IMR-90 (cell line): ENCODE data around the gene STRADA. TPM values are rescaled to one million over a fixed set of nuclear protein-coding genes. Genes with fewer than 3 reads are reported as not detected.

Experiments used
- ATAC-seq: fragments of 200-7000 bp; cut with Tn5 transposase; 2 replicates; pipeline ENCODE4 v1.9.1; 2020; ENCODE audit warnings: low read depth, mild to moderate bottlenecking, moderate library complexity
- Bru-seq: library from RNA; stranded (reverse); fragments of 400-500 nt; gene quantifications from one replicate; lab custom pipeline; 2021; lab: Mats Ljungman, UMichigan
- BruChase-seq, 2 experiments: library from RNA; stranded (reverse); fragments of 400-500 nt; gene quantifications; one replicate each; lab custom pipeline; 2021; lab: Mats Ljungman, UMichigan
- BruUV-seq: library from RNA; stranded (reverse); fragments of 400-500 nt; replicated peaks from 2 replicates; lab custom pipeline; 2021; lab: Mats Ljungman, UMichigan
- CTCF ChIA-PET: fragments of 300-600 bp; formaldehyde crosslinking; extraction: SDS; loops from one replicate; lab custom pipeline; 2021; ENCODE audit warnings: antibody characterized with exemption; lab: Yijun Ruan, JAX
- POLR2A ChIA-PET: fragments of 300-600 bp; sonication (Branson Sonifier 250); formaldehyde crosslinking; loops from one replicate; lab custom pipeline; 2022; ENCODE audit warnings: antibody characterized with exemption; ENCODE audit not compliant: unreplicated experiment; lab: Charles Lee
- DNase-seq: peaks from one replicate; pipeline ENCODE4 v3.0.0; 2013
- H2AFZ ChIP-seq: replicated peaks from 2 replicates; pipeline ENCODE3; 2013; ENCODE audit warnings: low read length, mild to moderate bottlenecking; ENCODE audit not compliant: poor library complexity
- H2AK5ac ChIP-seq: 2 replicates; pipeline ENCODE4 v1.6.1; 2013; ENCODE audit warnings: low read depth, low read length, inconsistent platforms
- H2AK9ac ChIP-seq: replicated peaks from 2 replicates; pipeline ENCODE3; 2013; ENCODE audit warnings: mild to moderate bottlenecking, low read depth, low read length, moderate library complexity; ENCODE audit not compliant: poor library complexity
- H2BK120ac ChIP-seq: 2 replicates; pipeline ENCODE4 v1.6.1; 2013; ENCODE audit warnings: low read depth, low read length, inconsistent platforms
- H2BK15ac ChIP-seq: 3 replicates; pipeline ENCODE4 v1.6.1; 2013; ENCODE audit warnings: low read depth, low read length, inconsistent platforms
- H2BK20ac ChIP-seq: 2 replicates; pipeline ENCODE4 v1.6.1; 2013; ENCODE audit warnings: low read depth, mild to moderate bottlenecking, inconsistent platforms, low read length, moderate library complexity
- H2BK5ac ChIP-seq: 2 replicates; pipeline ENCODE4 v1.6.1; 2013; ENCODE audit warnings: mild to moderate bottlenecking, low read depth, low read length, inconsistent platforms; ENCODE audit not compliant: poor library complexity, severe bottlenecking
- H3K14ac ChIP-seq: replicated peaks from 2 replicates; pipeline ENCODE4 v1.6.1; 2013; ENCODE audit warnings: low read depth, low read length, inconsistent platforms
- H3K18ac ChIP-seq: 2 replicates; pipeline ENCODE4 v1.6.1; 2013; ENCODE audit warnings: low read depth, low read length, control low read depth
- H3K23ac ChIP-seq: 2 replicates; pipeline ENCODE4 v1.6.1; 2013; ENCODE audit warnings: low read depth, low read length, inconsistent platforms
- H3K27ac ChIP-seq: 2 replicates; pipeline ENCODE4 v1.5.1; 2013; ENCODE audit warnings: mild to moderate bottlenecking, control low read depth, low read length; ENCODE audit not compliant: insufficient read depth
- H3K27me3 ChIP-seq: 2 replicates; pipeline ENCODE4 v1.6.1; 2013; ENCODE audit warnings: low read length; ENCODE audit not compliant: control insufficient read depth, insufficient read depth
- H3K36me3 ChIP-seq: 2 replicates; pipeline ENCODE4 v1.6.1; 2013; ENCODE audit warnings: low read length, mixed read lengths; ENCODE audit not compliant: control insufficient read depth, insufficient read depth
- H3K4ac ChIP-seq: 2 replicates; pipeline ENCODE4 v1.6.1; 2013; ENCODE audit warnings: low read depth, low read length, inconsistent platforms
- H3K4me1 ChIP-seq: 2 replicates; pipeline ENCODE4 v1.6.1; 2013; ENCODE audit warnings: low read length, mixed read lengths; ENCODE audit not compliant: control insufficient read depth, insufficient read depth
- H3K4me2 ChIP-seq: 2 replicates; pipeline ENCODE4 v1.6.1; 2013; ENCODE audit warnings: low read depth, mild to moderate bottlenecking, control low read depth, low read length, moderate library complexity
- H3K4me3 ChIP-seq: 2 replicates; pipeline ENCODE4 v1.5.1; 2013; ENCODE audit warnings: low read depth, mild to moderate bottlenecking, control low read depth, low read length, moderate library complexity; ENCODE audit not compliant: insufficient read depth
- H3K56ac ChIP-seq: 2 replicates; pipeline ENCODE4 v1.6.1; 2013; ENCODE audit warnings: low read length, inconsistent platforms; ENCODE audit not compliant: insufficient read depth; ENCODE audit errors: extremely low read depth
- H3K79me1 ChIP-seq, 2 experiments: 2 replicates each; pipeline ENCODE4 v1.6.1; 2013; ENCODE audit warnings: low read length in 2 of 2, inconsistent platforms in 1 of 2, low read depth in 1 of 2
- H3K9ac ChIP-seq: 2 replicates; pipeline ENCODE4 v1.6.1; 2013; ENCODE audit warnings: low read depth, low read length, control low read depth
- H3K9me1 ChIP-seq: 2 replicates; pipeline ENCODE4 v1.6.1; 2013; ENCODE audit warnings: low read length, inconsistent platforms; ENCODE audit not compliant: insufficient read depth
- H3K9me3 ChIP-seq: 2 replicates; pipeline ENCODE4 v1.6.1; 2013; ENCODE audit warnings: low read length; ENCODE audit not compliant: control insufficient read depth, insufficient read depth
- H4K20me1 ChIP-seq: 2 replicates; pipeline ENCODE4 v1.6.1; 2013; ENCODE audit warnings: low read length, inconsistent platforms; ENCODE audit not compliant: insufficient read depth
- H4K5ac ChIP-seq: 2 replicates; pipeline ENCODE4 v1.6.1; 2013; ENCODE audit warnings: mild to moderate bottlenecking, low read depth, low read length, control low read depth
- H4K8ac ChIP-seq, 2 experiments: 2 replicates each; pipeline ENCODE4 v1.6.1; 2013; ENCODE audit warnings: low read depth in 2 of 2, low read length in 2 of 2, control low read depth in 1 of 2, inconsistent platforms in 1 of 2
- H4K91ac ChIP-seq: 2 replicates; pipeline ENCODE4 v1.6.1; 2013; ENCODE audit warnings: low read depth, low read length, inconsistent platforms; ENCODE audit not compliant: insufficient read depth
- BHLHE40 ChIP-seq: fragments of 150-350 bp; IDR thresholded peaks from 2 replicates; pipeline ENCODE4 v1.6.1; 2016; ENCODE audit warnings: mild to moderate bottlenecking, low read depth, low read length
- FOS ChIP-seq: fragments of 150-350 bp; IDR thresholded peaks from 2 replicates; pipeline ENCODE4 v1.6.1; 2016; ENCODE audit warnings: low read depth, low read length
- MAZ ChIP-seq: IDR thresholded peaks from 2 replicates; pipeline ENCODE4 v1.6.1; 2012; ENCODE audit warnings: low read depth, mild to moderate bottlenecking, low read length, improper control_type of control experiment, moderate library complexity, borderline replicate concordance
- MXI1 ChIP-seq: IDR thresholded peaks from 2 replicates; pipeline ENCODE4 v1.6.1; 2012; ENCODE audit warnings: low read depth, mild to moderate bottlenecking, low read length, moderate library complexity, borderline replicate concordance
- NFE2L2 ChIP-seq: fragments of 150-350 bp; IDR thresholded peaks from 2 replicates; pipeline ENCODE4 v1.6.1; 2016; ENCODE audit warnings: low read depth, mild to moderate bottlenecking, low read length
- POLR2A ChIP-seq: IDR thresholded peaks from 2 replicates; pipeline ENCODE4 v1.6.1; 2012; ENCODE audit warnings: mild to moderate bottlenecking, low read depth, low read length
- WGBS, 2 experiments: methylation state at CpG; one replicate each; pipeline versions ENCODE4 v1.1.5 to v1.1.7; 2013; ENCODE audit warnings: missing lambda C conversion rate in 2 of 2; ENCODE audit not compliant: insufficient read length in 1 of 2; ENCODE audit errors: extremely low coverage in 2 of 2; 5-methylcytosine and 5-hydroxymethylcytosine counted together
- dilution Hi-C: fragments of 300-500 bp; cut with HindIII; formaldehyde crosslinking; loops from one replicate; pipeline ENCODE4 v1.14.3; 2018; ENCODE audit warnings: low sequenced_read_pairs; ENCODE audit not compliant: unreplicated experiment
- in situ Hi-C: fragments of 300-500 bp; cut with MboI; formaldehyde crosslinking; loops from 3 replicates; pipeline ENCODE4 v1.14.3; 2019; ENCODE audit warnings: low sequenced_read_pairs, inconsistent platforms, mixed read lengths
- intact Hi-C: fragments of 100-400 bp; cut with micrococcal nuclease; formaldehyde crosslinking; loops from 2 replicates; pipeline ENCODE4 v1.10.0; 2022
- long read RNA-seq: library from polyadenylated mRNA; unstranded; transcript quantifications from one replicate; pipeline ENCODE4 v2.0.0, GENCODE V29; 2021; ENCODE audit not compliant: unreplicated experiment
- polyA plus RNA-seq, 3 experiments: library from polyadenylated mRNA; depleted of rRNA; stranded (reverse); fragments of >200 nt; gene quantifications; 2 replicates each; pipeline ENCODE4 v1.2.3, GENCODE V29; 2012; ENCODE audit warnings: low replicate concordance in 1 of 3
- total RNA-seq: library from RNA; depleted of rRNA; stranded (reverse); fragments of >200 nt; gene quantifications from 2 replicates; pipeline ENCODE4 v1.2.3, GENCODE V29; 2012; rRNA removed
- TF ChIP-seq, protein P1 (sequence below): fragments of 150-350 bp; IDR thresholded peaks from 2 replicates; pipeline ENCODE4 v1.6.1; 2016; ENCODE audit warnings: low read depth, mild to moderate bottlenecking, low read length, moderate library complexity, borderline replicate concordance

Gene STRADA, protein sequence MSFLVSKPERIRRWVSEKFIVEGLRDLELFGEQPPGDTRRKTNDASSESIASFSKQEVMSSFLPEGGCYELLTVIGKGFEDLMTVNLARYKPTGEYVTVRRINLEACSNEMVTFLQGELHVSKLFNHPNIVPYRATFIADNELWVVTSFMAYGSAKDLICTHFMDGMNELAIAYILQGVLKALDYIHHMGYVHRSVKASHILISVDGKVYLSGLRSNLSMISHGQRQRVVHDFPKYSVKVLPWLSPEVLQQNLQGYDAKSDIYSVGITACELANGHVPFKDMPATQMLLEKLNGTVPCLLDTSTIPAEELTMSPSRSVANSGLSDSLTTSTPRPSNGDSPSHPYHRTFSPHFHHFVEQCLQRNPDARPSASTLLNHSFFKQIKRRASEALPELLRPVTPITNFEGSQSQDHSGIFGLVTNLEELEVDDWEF
- total RNA-seq = 14.7 and 19.9 TPM in 2 replicates
- polyA plus RNA-seq (2012; rRNA removed) = 30.8 and 30.9 TPM in 2 replicates
- polyA plus RNA-seq (2012; cell fraction: cytosol; rRNA removed) = 22.7 and 27.1 TPM in 2 replicates
- 97.1 and 101 TPM in 2 replicates for polyA plus RNA-seq (2012; cell fraction: nucleus; rRNA removed; ENCODE audit: low replicate concordance)
- Bru-seq, nascent RNA = percentile 61 among the genes with signal in this experiment
- BruChase-seq, experiment 1, labeled RNA remaining after a 6-hour chase = percentile 77 among the genes with signal in this experiment
- BruChase-seq, experiment 2, labeled RNA remaining after a 2-hour chase = percentile 75 among the genes with signal in this experiment
- long read RNA-seq, partial matches to known transcripts = 3 of 18 reads
- long read RNA-seq, other reads (novel, unspliced or antisense) = 5 of 18 reads

DNA sequence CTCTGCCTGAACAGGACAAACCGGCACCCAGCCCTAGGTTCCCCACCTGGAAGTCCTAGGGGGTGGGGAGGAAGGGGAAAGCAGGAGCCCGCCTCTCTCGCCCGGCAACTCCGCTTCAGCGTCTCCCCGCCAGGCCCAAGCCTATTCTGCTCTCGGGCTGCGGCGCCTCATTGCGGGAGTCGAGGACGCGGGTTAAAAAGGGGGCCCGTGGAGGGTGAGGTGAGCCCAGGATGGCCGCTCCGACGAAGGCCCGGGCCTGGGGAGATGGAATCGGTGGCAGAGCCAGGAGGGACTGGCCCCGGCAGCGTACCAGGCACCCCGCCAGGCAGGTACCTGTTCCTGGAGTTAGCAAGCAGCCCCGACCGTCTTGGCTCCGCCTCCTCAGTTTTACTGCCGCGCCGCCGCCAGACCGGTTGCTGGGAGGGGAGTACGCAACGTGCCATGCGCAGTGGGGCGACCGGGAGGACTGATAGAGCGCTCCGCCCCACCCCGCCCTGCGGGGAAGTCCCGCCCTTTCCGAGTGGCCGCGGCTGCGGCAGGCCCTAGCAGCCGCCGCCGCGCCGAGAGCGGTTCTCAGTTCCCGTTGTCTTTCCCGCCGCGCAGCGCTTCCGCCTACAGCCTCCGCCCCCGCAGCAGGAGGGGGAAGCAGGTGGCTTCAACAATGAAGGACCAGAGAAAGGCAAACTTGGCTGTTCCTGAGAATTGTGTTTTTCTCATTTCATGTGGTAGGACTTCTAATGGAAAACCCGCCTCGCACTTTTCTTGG, at the start of gene STRADA:
Gene STRADA (minus strand): TSS at position 392 of the 766 bp plus-strand sequence. CDS start 13,430 bp downstream, outside the sequence.
- H3K56ac ChIP-seq = peak within 1 kb of the TSS; percentile 75
- no peak within 1 kb of the TSS for H2BK20ac ChIP-seq
- peaks cover 8 to 33% of the 10 kb centered on the region in 2 experiments; a peak in 3 of 4 replicates for H3K79me1 ChIP-seq
- H2AFZ ChIP-seq = peak within 1 kb of the TSS; percentile 98
- H3K4me3 ChIP-seq = peak within 1 kb of the TSS; percentile 75
- H3K18ac ChIP-seq = no peak within 1 kb of the TSS; the same call in 1 of the 2 replicates
- H3K14ac ChIP-seq = peak within 1 kb of the TSS; percentile 88
- TF ChIP-seq MXI1 (peak; percentile 74; the same call in 1 of the 2 replicates), NFE2L2 (no peak), MAZ (peak; percentile 93), FOS (no peak), POLR2A (peak; percentile 53; the same call in 1 of the 2 replicates), BHLHE40 (no peak)
- TF ChIP-seq, protein P1, sequence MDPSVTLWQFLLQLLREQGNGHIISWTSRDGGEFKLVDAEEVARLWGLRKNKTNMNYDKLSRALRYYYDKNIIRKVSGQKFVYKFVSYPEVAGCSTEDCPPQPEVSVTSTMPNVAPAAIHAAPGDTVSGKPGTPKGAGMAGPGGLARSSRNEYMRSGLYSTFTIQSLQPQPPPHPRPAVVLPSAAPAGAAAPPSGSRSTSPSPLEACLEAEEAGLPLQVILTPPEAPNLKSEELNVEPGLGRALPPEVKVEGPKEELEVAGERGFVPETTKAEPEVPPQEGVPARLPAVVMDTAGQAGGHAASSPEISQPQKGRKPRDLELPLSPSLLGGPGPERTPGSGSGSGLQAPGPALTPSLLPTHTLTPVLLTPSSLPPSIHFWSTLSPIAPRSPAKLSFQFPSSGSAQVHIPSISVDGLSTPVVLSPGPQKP = no peak
- H2BK5ac ChIP-seq = peak within 1 kb of the TSS; percentile 47
- peak within 1 kb of the TSS; percentile 70 to 88 for H4K8ac ChIP-seq
- H3K9ac ChIP-seq = peak within 1 kb of the TSS; percentile 69
- peak within 1 kb of the TSS; percentile 98 for H3K4me2 ChIP-seq
- POLR2A ChIA-PET = no interaction called here
- CTCF ChIA-PET = interaction anchor here (1.0 kb wide), 1 partner anchor 25 kb away, joined by 4 read pairs; no protein-coding TSS in a partner anchor
- H4K91ac ChIP-seq = peak within 1 kb of the TSS; percentile 9
- intact Hi-C loops = no loop called here
- H4K5ac ChIP-seq = peak within 1 kb of the TSS; percentile 57
- H4K20me1 ChIP-seq = no peaks in the 10 kb centered on the region; the same call in 1 of the 2 replicates
- H3K27me3 ChIP-seq = no peaks in the 10 kb centered on the region
- H3K4me1 ChIP-seq = peaks cover 6% of the 10 kb centered on the region
- WGBS, 2 experiments = 1% methylated on average over 20 of the region's 61 CpGs; no CpG with 5 or more reads in 1 of the 2 experiments
- H3K9me3 ChIP-seq = no peaks in the 10 kb centered on the region
- peak within 1 kb of the TSS; percentile 56 for H3K27ac ChIP-seq
- BruUV-seq = no TSS peak
- dilution Hi-C loops = no loop called here
- peak within 1 kb of the TSS; percentile 45 for H2AK5ac ChIP-seq
- peak; percentile 99 for ATAC-seq
- H3K4ac ChIP-seq = peak within 1 kb of the TSS; percentile 79
- H2AK9ac ChIP-seq = peak within 1 kb of the TSS; percentile 89
- H2BK15ac ChIP-seq = no peak within 1 kb of the TSS
- peaks cover under 1% of the 10 kb centered on the region; the same call in 1 of the 2 replicates for H3K36me3 ChIP-seq
- peak; percentile 95 for DNase-seq
- H3K9me1 ChIP-seq = peaks cover 6% of the 10 kb centered on the region; the same call in 1 of the 2 replicates
- in situ Hi-C loops = no loop called here
- peak within 1 kb of the TSS; percentile 93 for H3K23ac ChIP-seq
- no peak within 1 kb of the TSS for H2BK120ac ChIP-seq
